Hepatocyte (in vitro differentiated cells): ENCODE data around the gene MIEF1.

Source experiments
- CTCF ChIP-seq: fragments of 200-600 bp; sonication (generic); IDR thresholded peaks from 2 replicates; pipeline ENCODE4 v1.5.1; 2016; ENCODE audit warnings: antibody characterized with exemption, mild to moderate bottlenecking; ENCODE audit not compliant: poor library complexity
- EZH2 ChIP-seq: fragments of 200-600 bp; sonication (generic); IDR thresholded peaks from 2 replicates; pipeline ENCODE4 v1.6.1; 2016; ENCODE audit warnings: antibody characterized with exemption, mild to moderate bottlenecking, borderline replicate concordance
- EZH2phosphoT487 ChIP-seq: fragments of 200-600 bp; sonication (generic); IDR thresholded peaks from one replicate; pipeline ENCODE4 v1.6.1; 2018; ENCODE audit warnings: antibody characterized with exemption, mild to moderate bottlenecking, low read depth, moderate library complexity; ENCODE audit not compliant: unreplicated experiment, severe bottlenecking

GRCh38 chr22:39463277-39463676 lies 38.8 kb upstream of the MIEF1 start:
- no peak for TF ChIP-seq EZH2phosphoT487
- TF ChIP-seq CTCF = no peak
- TF ChIP-seq EZH2 = no peak
